CD4-positive, alpha-beta T cell treated with Interleukin-1 beta for 1 hour (primary cell): ENCODE data around the gene TIGD1.
A peak's percentile ranks its signal among the peaks of the same experiment; 100 is the strongest.
"Not testable (repeated sequence)": the region's sequence is repeated elsewhere in the genome, so short reads cannot be mapped to it uniquely, and the experiment has no call there.

Source experiments
- DNase-seq, 2 donors: peaks; one replicate each; pipeline ENCODE4 v3.0.0-alpha.2; 2020 to 2022

Gene TIGD1

GRCh38 chr2:232538671-232539070, 11.7 kb downstream of the TIGD1 start:
- peak in 1 of 2 donors; percentile 9 for DNase-seq

GRCh38 chr2:232537499-232537898, 12.9 kb downstream of the TIGD1 start:
- DNase-seq: no peak

- no peak for DNase-seq
Observed at GRCh38 chr2:232537079-232537478, 13.3 kb downstream of the TIGD1 start.

- DNase-seq: no peak
Observed at GRCh38 chr2:232535761-232536530, 14.4 kb downstream of the TIGD1 start.

- DNase-seq: no peak
Observed at GRCh38 chr2:232534940-232535651, 15.3 kb downstream of the TIGD1 start.

GRCh38 chr2:232533944-232534710, 16.2 kb downstream of the TIGD1 start:
- no peak for DNase-seq

- DNase-seq: not testable (repeated sequence)
Observed at GRCh38 chr2:232532821-232533220, 17.5 kb downstream of the TIGD1 start.

GRCh38 chr2:232532419-232532818, 17.9 kb downstream of the TIGD1 start:
- DNase-seq: no peak

- no peak for DNase-seq
Observed at GRCh38 chr2:232530626-232531260, 19.6 kb downstream of the TIGD1 start.

GRCh38 chr2:232529806-232530547, 20.4 kb downstream of the TIGD1 start:
- no peak for DNase-seq

GRCh38 chr2:232528746-232529460, 21.5 kb downstream of the TIGD1 start:
- DNase-seq: no peak

- no peak for DNase-seq
Observed at GRCh38 chr2:232527905-232528470, 22.4 kb downstream of the TIGD1 start.

GRCh38 chr2:232526372-232526941, 23.9 kb downstream of the TIGD1 start:
- DNase-seq: no peak

- no peak for DNase-seq
Observed at GRCh38 chr2:232525791-232526371, 24.5 kb downstream of the TIGD1 start, which contains the start of gene CHRND. Gene CHRND, plus strand, starts transcription at chr2:232526160. Its CDS starts 56 bp downstream, at chr2:232526216.

GRCh38 chr2:232525199-232525598, 25.2 kb downstream of the TIGD1 start:
- DNase-seq: no peak

GRCh38 chr2:232524771-232525170, 25.6 kb downstream of the TIGD1 start:
- DNase-seq: no peak

- no peak for DNase-seq
Observed at GRCh38 chr2:232523682-232524597, 26.4 kb downstream of the TIGD1 start.

GRCh38 chr2:232523402-232523681, 27.0 kb downstream of the TIGD1 start:
- DNase-seq: no peak

- no peak for DNase-seq
Observed at GRCh38 chr2:232522623-232523401, 27.5 kb downstream of the TIGD1 start.
